Cardiac muscle cell (in vitro differentiated cells and primary cell): ENCODE results near the gene SZT2. TPM values are rescaled to one million over a fixed set of nuclear protein-coding genes. Genes with fewer than 3 reads are reported as not detected.
A peak's percentile ranks its signal among the peaks of the same experiment; 100 is the strongest.
"Not testable (repeated sequence)": the region's sequence is repeated elsewhere in the genome, so short reads cannot be mapped to it uniquely, and the experiment has no call there.

Experiments
- DNase-seq, 2 donors: peaks; one replicate each; pipeline versions ENCODE4 v3.0.0 to v3.0.0-alpha.2; 2010 to 2017; ENCODE audit warnings: low read depth in 1 of 2, low spot score in 1 of 2
- H3K27ac ChIP-seq: fragments of 200-600 bp; sonication (generic); 2 replicates; pipeline ENCODE4 v1.5.1; 2016
- H3K27me3 ChIP-seq: fragments of 200-600 bp; sonication (generic); 2 replicates; pipeline ENCODE4 v1.6.0; 2016; ENCODE audit warnings: control low read depth
- H3K36me3 ChIP-seq: fragments of 200-600 bp; sonication (generic); 2 replicates; pipeline ENCODE4 v1.5.1; 2016; ENCODE audit warnings: control low read depth
- H3K4me1 ChIP-seq: fragments of 200-600 bp; sonication (generic); 2 replicates; pipeline ENCODE4 v1.8.1; 2017; ENCODE audit warnings: low read depth, mild to moderate bottlenecking, mixed run types
- H3K4me3 ChIP-seq: fragments of 200-600 bp; sonication (generic); 2 replicates; pipeline ENCODE4 v1.5.1; 2016; ENCODE audit warnings: mild to moderate bottlenecking
- H3K9me3 ChIP-seq: fragments of 200-600 bp; sonication (generic); 2 replicates; pipeline ENCODE4 v1.5.1; 2017; ENCODE audit warnings: low read depth, mild to moderate bottlenecking, control low read depth
- CTCF ChIP-seq: IDR thresholded peaks from 2 replicates; pipeline ENCODE4 v1.5.1; 2012; ENCODE audit warnings: low read depth, mild to moderate bottlenecking, low read length
- polyA plus RNA-seq: library from polyadenylated mRNA; unstranded; fragments of >200 nt; fragmentation: Nextera tagmentation; extraction: Ambion mirVana; gene quantifications from 2 replicates; pipeline ENCODE4 v1.2.1, GENCODE V29; 2016
- total RNA-seq: library from RNA; depleted of rRNA; stranded (reverse); fragments of >200 nt; gene quantifications from 2 replicates; pipeline ENCODE4 v1.2.3, GENCODE V29; 2016

SZT2 gene
- total and polyA plus RNA-seq, 2 experiments from 2014 or later: 11.5 to 28.2 TPM

DNA sequence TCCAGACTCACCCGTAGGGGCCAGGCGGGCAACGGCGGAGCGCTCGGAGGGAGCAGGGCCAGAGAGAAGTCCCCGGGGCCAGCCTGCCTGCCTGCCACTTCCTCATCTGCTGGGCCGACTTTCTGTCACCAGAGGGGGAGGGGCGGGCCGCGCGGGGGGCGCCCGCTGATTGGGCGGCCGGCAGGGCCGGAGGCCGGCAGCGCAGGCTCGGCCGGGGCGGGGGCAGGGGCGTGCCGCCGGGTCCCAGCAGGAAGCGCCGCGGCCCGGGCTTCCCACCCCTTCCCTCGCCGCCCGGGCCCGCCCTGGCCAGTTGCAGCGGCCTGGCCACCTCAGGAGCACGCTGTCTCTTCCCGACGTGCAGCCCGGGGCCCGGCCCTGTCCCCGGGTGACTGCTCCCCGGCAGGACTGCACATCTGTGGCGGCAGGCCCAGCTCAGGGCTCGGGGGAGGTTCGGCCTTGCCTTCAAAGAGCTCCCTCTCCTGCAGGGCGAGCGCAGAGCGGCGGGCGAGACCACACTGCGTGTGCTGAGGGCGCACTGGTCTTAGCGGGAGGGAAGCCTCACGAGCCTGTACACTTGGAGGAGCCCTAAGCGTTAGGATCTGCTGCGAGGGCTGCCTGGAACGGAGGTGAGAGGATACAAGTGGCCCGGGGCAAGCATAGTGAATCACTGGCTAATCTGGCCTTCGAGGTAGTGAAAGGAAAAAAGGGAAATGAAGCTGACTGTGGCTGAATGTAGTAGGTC is 21.6 kb upstream of the SZT2 start, which contains the start of gene ELOVL1:
Gene ELOVL1, minus strand, starts transcription at position 108 of the 742 bp plus-strand sequence. CDS start 2,402 bp downstream, outside the sequence.
- peak within 1 kb of the TSS; percentile 67 for H3K4me3 ChIP-seq
- no peaks in the 10 kb centered on the region for H3K27me3 ChIP-seq
- peak; percentile 36 for TF ChIP-seq CTCF
- peak within 1 kb of the TSS; percentile 92 for H3K27ac ChIP-seq
- peak; percentile 90 to 95 for DNase-seq
- H3K9me3 ChIP-seq: no peaks in the 10 kb centered on the region
- peaks cover 22% of the 10 kb centered on the region for H3K4me1 ChIP-seq
- H3K36me3 ChIP-seq: peaks cover 18% of the 10 kb centered on the region

- Histone ChIP-seq H3K9me3 (no peaks in the 10 kb centered on the region), H3K4me1 (peaks cover 22% of the 10 kb centered on the region), H3K27me3 (no peaks in the 10 kb centered on the region), H3K36me3 (peaks cover 13% of the 10 kb centered on the region), H3K27ac (peak overlapping the region; percentile 92), H3K4me3 (peak overlapping the region; percentile 67)
- no peak for TF ChIP-seq CTCF
- DNase-seq: no peak
Observed at GRCh38 chr1:43368646-43369020, 21.1 kb upstream of the SZT2 start.

DNA sequence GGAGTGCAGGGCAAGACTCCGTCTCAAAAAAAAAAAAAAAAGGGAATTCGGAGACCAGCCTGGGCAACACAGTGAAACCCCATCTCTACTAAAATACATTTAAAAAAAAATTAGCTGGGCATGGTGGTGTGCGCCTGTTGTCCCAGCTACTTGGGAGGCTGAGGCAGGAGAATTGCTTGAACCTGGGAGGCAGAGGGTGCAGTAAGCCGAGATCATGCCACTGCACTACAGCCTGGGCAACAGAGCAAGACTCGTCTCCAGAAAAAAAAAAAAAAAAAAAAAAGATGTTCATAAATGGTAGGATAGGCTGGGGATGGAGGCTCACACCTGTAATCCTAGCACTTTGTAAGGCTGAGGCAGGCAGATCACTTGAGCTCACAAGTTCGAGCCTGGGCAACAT is 19.9 kb upstream of the SZT2 start:
- H3K4me1 ChIP-seq: peaks cover 22% of the 10 kb centered on the region
- H3K4me3 ChIP-seq, H3K27ac ChIP-seq, H3K9me3 ChIP-seq, H3K27me3 ChIP-seq, DNase-seq, H3K36me3 ChIP-seq: not testable (repeated sequence)

- Histone ChIP-seq H3K36me3 (no peaks in the 10 kb centered on the region), H3K4me3 (no peak overlapping the region), H3K9me3 (no peaks in the 10 kb centered on the region), H3K4me1 (peaks cover 22% of the 10 kb centered on the region), H3K27ac (no peak overlapping the region), H3K27me3 (no peaks in the 10 kb centered on the region)
- no peak for DNase-seq
- no peak for TF ChIP-seq CTCF
Observed at GRCh38 chr1:43370564-43370963, 19.1 kb upstream of the SZT2 start.

DNA sequence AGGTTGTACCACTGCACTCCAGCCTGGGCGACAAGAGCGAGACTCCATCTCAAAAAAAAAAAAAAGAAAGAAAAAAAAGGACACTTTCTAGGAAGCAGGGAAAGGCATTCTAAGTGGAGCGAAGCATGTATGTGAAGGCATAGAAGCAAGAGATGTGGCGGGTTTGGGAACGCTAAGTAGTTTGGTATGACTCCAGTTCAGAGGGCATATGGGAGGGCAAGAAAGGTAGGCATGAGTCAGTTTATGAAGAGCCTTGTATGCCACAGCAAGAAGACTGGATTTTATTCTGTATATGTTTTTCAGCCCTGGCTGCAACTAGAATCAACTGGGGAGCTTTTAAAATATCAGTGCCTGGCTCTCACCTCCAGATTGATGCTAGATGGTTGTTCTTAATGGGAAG is 17.5 kb upstream of the SZT2 start:
- no peak overlapping the region for H3K27ac ChIP-seq
- DNase-seq: no peak
- H3K36me3 ChIP-seq: no peaks in the 10 kb centered on the region
- no peak overlapping the region for H3K4me3 ChIP-seq
- no peaks in the 10 kb centered on the region for H3K9me3 ChIP-seq
- no peak for TF ChIP-seq CTCF
- H3K27me3 ChIP-seq: no peaks in the 10 kb centered on the region
- H3K4me1 ChIP-seq: peaks cover 8% of the 10 kb centered on the region
